Caco-2 (cell line): ENCODE measurements around the gene EHD1. TPM values are rescaled to one million over a fixed set of nuclear protein-coding genes. Genes with fewer than 3 reads are reported as not detected.
A peak's percentile ranks its signal among the peaks of the same experiment; 100 is the strongest.

Experiments
- BruUV-seq: library from RNA; stranded (reverse); fragments of 400-500 nt; replicated peaks from 2 replicates; lab custom pipeline; 2021; lab: Mats Ljungman, UMichigan
- CTCF ChIA-PET: fragments of 300-600 bp; sonication (Branson Sonifier 250); formaldehyde crosslinking; loops from one replicate; lab custom pipeline; 2022; ENCODE audit warnings: antibody characterized with exemption; lab: Charles Lee
- POLR2A ChIA-PET: fragments of 300-600 bp; sonication (Branson Sonifier 250); formaldehyde crosslinking; loops from one replicate; lab custom pipeline; 2022; ENCODE audit warnings: antibody characterized with exemption; lab: Charles Lee
- DNase-seq, 2 experiments: peaks; one replicate each; pipeline versions ENCODE4 v3.0.0 to v3.0.0-alpha.2; 2020 to 2022
- H3K27me3 ChIP-seq: replicated peaks from 2 replicates; pipeline ENCODE4 v1.6.0; 2011; ENCODE audit warnings: low read length; ENCODE audit not compliant: control insufficient read depth, insufficient read depth
- H3K36me3 ChIP-seq: 2 replicates; pipeline ENCODE4 v1.5.1; 2011; ENCODE audit warnings: low read length; ENCODE audit not compliant: control insufficient read depth, insufficient read depth
- H3K4me1 ChIP-seq: fragments of 250-450 bp; sonication (Bioruptor Pico); 2 replicates; pipeline ENCODE4 v1.5.1; 2020; ENCODE audit warnings: mild to moderate bottlenecking
- H3K4me3 ChIP-seq: 2 replicates; pipeline ENCODE4 v1.5.1; 2011; ENCODE audit warnings: low read depth, mild to moderate bottlenecking, control low read depth, low read length
- H3K9me3 ChIP-seq: fragments of 250-450 bp; sonication (Bioruptor Pico); 2 replicates; pipeline ENCODE4 v1.5.1; 2020; ENCODE audit warnings: mild to moderate bottlenecking, moderate library complexity
- H3K27ac Mint-ChIP-seq: one replicate; pipeline ENCODE4 v1.8.0; 2022; ENCODE audit warnings: mixed read lengths; ENCODE audit not compliant: unreplicated experiment
- H3K27me3 Mint-ChIP-seq: one replicate; pipeline ENCODE4 v1.8.0; 2022; ENCODE audit warnings: mixed read lengths; ENCODE audit not compliant: insufficient read depth, unreplicated experiment
- H3K36me3 Mint-ChIP-seq: one replicate; pipeline ENCODE4 v1.8.0; 2022; ENCODE audit warnings: mild to moderate bottlenecking, mixed read lengths; ENCODE audit not compliant: insufficient read depth, unreplicated experiment
- H3K4me1 Mint-ChIP-seq: one replicate; pipeline ENCODE4 v1.8.0; 2022; ENCODE audit warnings: low read depth, mixed read lengths; ENCODE audit not compliant: unreplicated experiment
- H3K4me3 Mint-ChIP-seq: one replicate; pipeline ENCODE4 v1.8.0; 2022; ENCODE audit warnings: mild to moderate bottlenecking, moderate library complexity, mixed read lengths; ENCODE audit not compliant: unreplicated experiment
- H3K9me3 Mint-ChIP-seq: one replicate; pipeline ENCODE4 v1.8.0; 2022; ENCODE audit warnings: mixed read lengths; ENCODE audit not compliant: unreplicated experiment
- intact Hi-C: fragments of 100-400 bp; cut with micrococcal nuclease; formaldehyde crosslinking; loops from one replicate; pipeline ENCODE4 v1.10.0; 2022; ENCODE audit not compliant: unreplicated experiment
- total RNA-seq: library from RNA; stranded (reverse); gene quantifications from 2 replicates; pipeline ENCODE4 v1.2.3, GENCODE V29; 2022
- TF ChIP-seq, protein P1 (sequence below), 2 experiments: fragments of 200-600 bp in 1 of 2; IDR thresholded peaks; 1 replicate in 1 of 2; 2 replicates in 1 of 2; pipeline versions ENCODE4 v1.5.1 to v1.8.0; 2011 to 2022; ENCODE audit warnings: antibody characterized with exemption in 1 of 2, control low read depth in 1 of 2, inconsistent platforms in 1 of 2, low read depth in 1 of 2, low read length in 1 of 2, mild to moderate bottlenecking in 1 of 2, moderate library complexity in 1 of 2; ENCODE audit not compliant: insufficient read depth in 1 of 2, severe bottlenecking in 1 of 2, unreplicated experiment in 1 of 2

Gene EHD1
- total RNA-seq, 1 experiment from 2014 or later: 129 TPM

DNA sequence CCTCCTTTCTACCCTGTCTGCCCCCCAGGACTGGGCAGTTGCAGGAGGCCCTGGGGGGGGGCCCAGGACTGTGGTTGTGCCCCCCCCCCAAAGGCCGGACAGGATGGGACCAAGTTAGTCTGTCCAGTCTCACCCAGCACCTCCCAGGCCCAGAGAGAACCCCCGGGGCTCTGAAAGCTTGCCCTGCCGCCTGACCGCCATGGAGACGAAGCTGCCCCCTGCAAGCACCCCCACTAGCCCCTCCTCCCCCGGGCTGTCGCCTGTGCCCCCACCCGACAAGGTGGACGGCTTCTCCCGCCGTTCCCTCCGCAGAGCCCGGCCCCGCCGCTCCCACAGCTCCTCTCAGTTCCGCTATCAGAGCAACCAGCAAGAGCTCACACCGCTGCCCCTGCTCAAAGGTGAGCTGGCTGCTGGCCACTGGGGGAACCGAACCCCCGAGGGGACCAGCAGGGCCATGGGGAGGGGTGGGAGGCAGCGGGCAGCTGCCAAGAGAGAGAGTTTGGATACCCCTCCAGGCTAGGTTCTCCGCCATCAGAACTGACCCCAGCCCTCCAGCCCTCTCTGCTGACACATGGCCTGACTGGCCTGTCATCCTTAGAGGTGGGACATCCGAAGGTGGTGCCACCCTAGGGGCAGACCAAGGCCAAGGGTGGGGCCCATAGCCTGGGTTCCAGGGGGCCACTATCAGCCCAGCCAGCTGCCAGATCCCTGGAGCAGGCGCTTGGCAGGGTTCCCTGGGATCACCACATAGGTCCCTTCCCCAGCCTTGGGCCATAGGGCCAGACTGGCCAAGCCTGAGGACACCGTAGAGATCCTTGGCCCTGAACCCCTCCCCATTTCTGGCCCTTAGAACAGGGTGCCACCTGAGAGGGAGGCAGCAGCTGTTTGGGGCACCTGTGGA lies 47.4 kb upstream of the EHD1 start:
- H3K4me3 ChIP-seq: peak overlapping the region; percentile 60; the same call in 1 of the 2 replicates
- Mint-ChIP-seq H3K9me3 (no peaks in the 10 kb centered on the region), H3K4me3 (peak overlapping the region; percentile 94), H3K27ac (no peak overlapping the region), H3K4me1 (peaks cover 6% of the 10 kb centered on the region), H3K27me3 (no peaks in the 10 kb centered on the region), H3K36me3 (peaks cover 12% of the 10 kb centered on the region)
- CTCF ChIA-PET: interaction anchor here (0.7 kb wide), 1 partner anchor 32 kb away, joined by 13 read pairs; no protein-coding TSS in a partner anchor
- no TSS peak for BruUV-seq
- no peak for DNase-seq
- H3K36me3 ChIP-seq: no peaks in the 10 kb centered on the region
- TF ChIP-seq, protein P1, sequence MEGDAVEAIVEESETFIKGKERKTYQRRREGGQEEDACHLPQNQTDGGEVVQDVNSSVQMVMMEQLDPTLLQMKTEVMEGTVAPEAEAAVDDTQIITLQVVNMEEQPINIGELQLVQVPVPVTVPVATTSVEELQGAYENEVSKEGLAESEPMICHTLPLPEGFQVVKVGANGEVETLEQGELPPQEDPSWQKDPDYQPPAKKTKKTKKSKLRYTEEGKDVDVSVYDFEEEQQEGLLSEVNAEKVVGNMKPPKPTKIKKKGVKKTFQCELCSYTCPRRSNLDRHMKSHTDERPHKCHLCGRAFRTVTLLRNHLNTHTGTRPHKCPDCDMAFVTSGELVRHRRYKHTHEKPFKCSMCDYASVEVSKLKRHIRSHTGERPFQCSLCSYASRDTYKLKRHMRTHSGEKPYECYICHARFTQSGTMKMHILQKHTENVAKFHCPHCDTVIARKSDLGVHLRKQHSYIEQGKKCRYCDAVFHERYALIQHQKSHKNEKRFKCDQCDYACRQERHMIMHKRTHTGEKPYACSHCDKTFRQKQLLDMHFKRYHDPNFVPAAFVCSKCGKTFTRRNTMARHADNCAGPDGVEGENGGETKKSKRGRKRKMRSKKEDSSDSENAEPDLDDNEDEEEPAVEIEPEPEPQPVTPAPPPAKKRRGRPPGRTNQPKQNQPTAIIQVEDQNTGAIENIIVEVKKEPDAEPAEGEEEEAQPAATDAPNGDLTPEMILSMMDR (IDR thresholded peaks at IDR 0.05; ENCODE audit: insufficient read depth in 1 of 2, low read depth in 1 of 2, low read length in 1 of 2, severe bottlenecking in 1 of 2, unreplicated experiment in 1 of 2): no peak
- POLR2A ChIA-PET: no interaction called here
- H3K27me3 ChIP-seq: no peaks in the 10 kb centered on the region
- intact Hi-C loops: loop anchor here (1.0 to 2.0 kb wide), 2 partner anchors 8 to 87 kb away; partner anchors contain the start of gene ATG2A
- H3K4me1 ChIP-seq: peaks cover 4% of the 10 kb centered on the region; the same call in 1 of the 2 replicates
- H3K9me3 ChIP-seq: no peaks in the 10 kb centered on the region

DNA sequence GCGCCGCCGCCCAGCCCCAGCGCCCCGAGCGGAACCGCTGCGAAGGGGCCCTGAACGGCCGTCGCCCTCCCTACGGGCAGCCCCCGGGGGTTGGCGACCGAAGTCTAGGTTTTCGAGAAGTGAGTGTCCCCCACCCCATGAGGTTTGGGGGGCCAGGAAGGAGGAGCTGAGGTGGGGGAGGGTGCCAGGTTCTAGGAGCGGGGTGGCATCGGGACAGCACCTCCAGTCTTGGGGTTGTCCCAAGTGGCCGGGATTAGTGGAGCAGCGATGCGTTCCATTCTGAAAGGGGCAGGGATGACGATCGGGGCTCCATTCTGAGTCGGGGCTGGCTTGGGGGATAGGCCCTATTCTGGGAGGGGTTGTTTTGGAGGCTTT lies 46.5 kb upstream of the EHD1 start:
- Mint-ChIP-seq H3K4me3 (peak overlapping the region; percentile 94), H3K27ac (peak overlapping the region; percentile 99), H3K27me3 (no peaks in the 10 kb centered on the region), H3K9me3 (no peaks in the 10 kb centered on the region), H3K4me1 (peaks cover 6% of the 10 kb centered on the region), H3K36me3 (peaks cover 6% of the 10 kb centered on the region)
- CTCF ChIA-PET: interaction anchor here (1.4 to 1.7 kb wide), 3 partner anchors 36 to 89 kb away, joined by 5 to 7 read pairs (median 6); partner anchors contain the start of genes ARL2 and BATF2
- Histone ChIP-seq H3K9me3 (no peaks in the 10 kb centered on the region), H3K4me3 (peak overlapping the region; percentile 60), H3K4me1 (peaks cover 4% of the 10 kb centered on the region; the same call in 1 of the 2 replicates), H3K27me3 (no peaks in the 10 kb centered on the region), H3K36me3 (no peaks in the 10 kb centered on the region)
- POLR2A ChIA-PET: interaction anchor here (1.5 kb wide), 1 partner anchor 11 kb away, joined by 3 read pairs; the partner anchor contains the start of gene GPHA2
- peak in 1 of 2 experiments; percentile 16 for DNase-seq
- BruUV-seq: no TSS peak
- intact Hi-C loops: loop anchor here (1.0 to 2.0 kb wide), 2 partner anchors 8 to 88 kb away; partner anchors contain the start of gene ATG2A
- TF ChIP-seq, protein P1 (IDR thresholded peaks at IDR 0.05; ENCODE audit: insufficient read depth in 1 of 2, low read depth in 1 of 2, low read length in 1 of 2, severe bottlenecking in 1 of 2, unreplicated experiment in 1 of 2): no peak
